COLO668 (cell line): ENCODE measurements around the gene COPS8.

Experiments
- DNase-seq: peaks from one replicate; lab custom pipeline; 2025; ENCODE audit not compliant: unreplicated experiment; lab: John Stamatoyannopoulos, UW

The COPS8 gene

GRCh38 chr2:237129625-237130263 is 44.1 kb downstream of the COPS8 start:
- DNase-seq, result no peak

- no peak for DNase-seq
Observed at GRCh38 chr2:237130562-237131421, 45.1 kb downstream of the COPS8 start.

GRCh38 chr2:237131749-237132533 is 46.3 kb downstream of the COPS8 start:
- no peak for DNase-seq

- DNase-seq, result peak; percentile 8
Observed at GRCh38 chr2:237132799-237133198, 47.1 kb downstream of the COPS8 start.

- no peak for DNase-seq
Observed at GRCh38 chr2:237134321-237135230, 48.9 kb downstream of the COPS8 start.

- DNase-seq, result no peak
Observed at GRCh38 chr2:237136824-237137223, 51.1 kb downstream of the COPS8 start.

- DNase-seq, result no peak
Observed at GRCh38 chr2:237137626-237138323, 52.1 kb downstream of the COPS8 start.

- no peak for DNase-seq
Observed at GRCh38 chr2:237139123-237139675, 53.5 kb downstream of the COPS8 start.

- no peak for DNase-seq
Observed at GRCh38 chr2:237140689-237141285, 55.1 kb downstream of the COPS8 start.

- DNase-seq, result no peak
Observed at GRCh38 chr2:237141571-237142051, 55.9 kb downstream of the COPS8 start.

- DNase-seq, result no peak
Observed at GRCh38 chr2:237143118-237143517, 57.4 kb downstream of the COPS8 start.

- DNase-seq, result no peak
Observed at GRCh38 chr2:237143676-237144440, 58.2 kb downstream of the COPS8 start.

- no peak for DNase-seq
Observed at GRCh38 chr2:237144516-237144915, 58.8 kb downstream of the COPS8 start.

GRCh38 chr2:237147317-237147716 is 61.6 kb downstream of the COPS8 start:
- DNase-seq, result no peak

- DNase-seq, result no peak
Observed at GRCh38 chr2:237148624-237149023, 62.9 kb downstream of the COPS8 start.

GRCh38 chr2:237149425-237149824 is 63.7 kb downstream of the COPS8 start:
- DNase-seq, result no peak
